Cardiac muscle cell (in vitro differentiated cells and primary cell): Measurements from ENCODE around the gene SPIRE2. TPM values are rescaled to one million over a fixed set of nuclear protein-coding genes. Genes with fewer than 3 reads are reported as not detected.
"Not testable (repeated sequence)": the region's sequence is repeated elsewhere in the genome, so short reads cannot be mapped to it uniquely, and the experiment has no call there.

Experiments used
- DNase-seq, 2 donors: peaks; one replicate each; pipeline versions ENCODE4 v3.0.0 to v3.0.0-alpha.2; 2010 to 2017; ENCODE audit warnings: low read depth in 1 of 2, low spot score in 1 of 2
- H3K27ac ChIP-seq: fragments of 200-600 bp; sonication (generic); 2 replicates; pipeline ENCODE4 v1.5.1; 2016
- H3K27me3 ChIP-seq: fragments of 200-600 bp; sonication (generic); 2 replicates; pipeline ENCODE4 v1.6.0; 2016; ENCODE audit warnings: control low read depth
- H3K36me3 ChIP-seq: fragments of 200-600 bp; sonication (generic); 2 replicates; pipeline ENCODE4 v1.5.1; 2016; ENCODE audit warnings: control low read depth
- H3K4me1 ChIP-seq: fragments of 200-600 bp; sonication (generic); 2 replicates; pipeline ENCODE4 v1.8.1; 2017; ENCODE audit warnings: low read depth, mild to moderate bottlenecking, mixed run types
- H3K4me3 ChIP-seq: fragments of 200-600 bp; sonication (generic); 2 replicates; pipeline ENCODE4 v1.5.1; 2016; ENCODE audit warnings: mild to moderate bottlenecking
- H3K9me3 ChIP-seq: fragments of 200-600 bp; sonication (generic); 2 replicates; pipeline ENCODE4 v1.5.1; 2017; ENCODE audit warnings: low read depth, mild to moderate bottlenecking, control low read depth
- CTCF ChIP-seq: IDR thresholded peaks from 2 replicates; pipeline ENCODE4 v1.5.1; 2012; ENCODE audit warnings: low read depth, mild to moderate bottlenecking, low read length
- polyA plus RNA-seq: library from polyadenylated mRNA; unstranded; fragments of >200 nt; fragmentation: Nextera tagmentation; extraction: Ambion mirVana; gene quantifications from 2 replicates; pipeline ENCODE4 v1.2.1, GENCODE V29; 2016
- total RNA-seq: library from RNA; depleted of rRNA; stranded (reverse); fragments of >200 nt; gene quantifications from 2 replicates; pipeline ENCODE4 v1.2.3, GENCODE V29; 2016

Gene SPIRE2
- total and polyA plus RNA-seq, 2 experiments from 2014 or later, result 3.8 to 7.8 TPM

- not testable (repeated sequence) for H3K4me3 ChIP-seq, H3K36me3 ChIP-seq, H3K27me3 ChIP-seq, H3K9me3 ChIP-seq, H3K4me1 ChIP-seq, H3K27ac ChIP-seq
- DNase-seq, result peak; percentile 24 to 37
- peak; percentile 61 for TF ChIP-seq CTCF
These were observed 35.2 kb upstream of the SPIRE2 start for GRCh38 chr16:89793092-89793491.

GRCh38 chr16:89793955-89794354 lies 34.3 kb upstream of the SPIRE2 start:
- Histone ChIP-seq H3K4me1 (no peaks in the 10 kb centered on the region), H3K36me3 (peaks cover 3% of the 10 kb centered on the region), H3K27ac (no peak overlapping the region), H3K9me3 (no peaks in the 10 kb centered on the region), H3K27me3 (no peaks in the 10 kb centered on the region), H3K4me3 (no peak overlapping the region)
- DNase-seq, result no peak
- TF ChIP-seq CTCF, result no peak

- no peak for DNase-seq
- H3K4me3 ChIP-seq, result no peak overlapping the region
- peaks cover 3% of the 10 kb centered on the region for H3K36me3 ChIP-seq
- no peaks in the 10 kb centered on the region for H3K27me3 ChIP-seq
- no peak for TF ChIP-seq CTCF
- H3K27ac ChIP-seq, result no peak overlapping the region
- peaks cover 5% of the 10 kb centered on the region for H3K4me1 ChIP-seq
- H3K9me3 ChIP-seq, result no peaks in the 10 kb centered on the region
These were observed 32.6 kb upstream of the SPIRE2 start for GRCh38 chr16:89795676-89796075.

GRCh38 chr16:89796104-89796503 lies 32.2 kb upstream of the SPIRE2 start:
- DNase-seq, result no peak

GRCh38 chr16:89798126-89798525 lies 30.1 kb upstream of the SPIRE2 start:
- no peak for DNase-seq
- no peak for TF ChIP-seq CTCF
- H3K27me3 ChIP-seq, result no peaks in the 10 kb centered on the region
- peaks cover 3% of the 10 kb centered on the region for H3K36me3 ChIP-seq
- H3K4me1 ChIP-seq, result peaks cover 5% of the 10 kb centered on the region
- no peak overlapping the region for H3K4me3 ChIP-seq
- no peaks in the 10 kb centered on the region for H3K9me3 ChIP-seq
- H3K27ac ChIP-seq, result no peak overlapping the region

More at GRCh38 chr16:89796104-89796503, 32.2 kb upstream of the SPIRE2 start:
- H3K27me3 ChIP-seq, result no peaks in the 10 kb centered on the region
- H3K9me3 ChIP-seq, result no peaks in the 10 kb centered on the region
- TF ChIP-seq CTCF, result no peak
- peaks cover 5% of the 10 kb centered on the region for H3K4me1 ChIP-seq
- H3K4me3 ChIP-seq, result no peak overlapping the region
- H3K36me3 ChIP-seq, result peaks cover 3% of the 10 kb centered on the region
- H3K27ac ChIP-seq, result no peak overlapping the region
